ENCODE data around the gene DENND2C. TPM values are rescaled to one million over a fixed set of nuclear protein-coding genes. Genes with fewer than 3 reads are reported as not detected.

The DENND2C gene
- total RNA-seq, 1 experiment from 2014 or later, result 3.6 TPM

- Mint-ChIP-seq H3K4me1 (no peaks in the 10 kb centered on the region), H3K27ac (no peak overlapping the region), H3K27me3 (ENCODE audit: low read depth) (peaks cover 22% of the 10 kb centered on the region), H3K36me3 (ENCODE audit: insufficient read depth in 1 of 3, low read depth in 3 of 3) (no peaks in the 10 kb centered on the region), H3K4me3 (no peak overlapping the region), H3K9me3 (no peaks in the 10 kb centered on the region)
- Histone ChIP-seq H2BK120ac (ENCODE audit: low read depth, low read length, poor library complexity, severe bottlenecking) (no peak overlapping the region), H3K9ac (ENCODE audit: extremely low read depth, insufficient read length, low read length) (no peak overlapping the region), H2AK5ac (ENCODE audit: insufficient read length, low read length) (no peak overlapping the region), H4K91ac (ENCODE audit: insufficient read length, low read depth, low read length) (no peak overlapping the region), H2BK15ac (ENCODE audit: low read depth, low read length) (no peak overlapping the region), H3K79me1 (ENCODE audit: insufficient read depth, low read depth, low read length, poor library complexity, severe bottlenecking) (no peaks in the 10 kb centered on the region), H3K14ac (ENCODE audit: insufficient read depth, low read length) (no peak overlapping the region), H3T11ph (ENCODE audit: low read length) (no peak overlapping the region), H3K79me2 (ENCODE audit: insufficient read depth, low read length) (no peaks in the 10 kb centered on the region), H2BK12ac (ENCODE audit: insufficient read length, low read depth, low read length) (no peak overlapping the region), H3K27me3 (ENCODE audit: insufficient read depth, low read length) (no peaks in the 10 kb centered on the region), H3K9me3 (ENCODE audit: control insufficient read depth, low read depth, low read length) (no peaks in the 10 kb centered on the region), H3K4me2 (ENCODE audit: insufficient read depth, insufficient read length, low read length) (no peak overlapping the region), H4K5ac (ENCODE audit: insufficient read length, low read depth, low read length) (no peak overlapping the region), H2BK20ac (ENCODE audit: low read depth, low read length, poor library complexity, severe bottlenecking) (no peak overlapping the region), H3K23ac (ENCODE audit: insufficient read length, low read depth, low read length) (no peak overlapping the region), H3K27ac (ENCODE audit: insufficient read length, low read depth, low read length) (no peak overlapping the region), H2AFZ (ENCODE audit: low read length) (no peak overlapping the region), H3K23me2 (ENCODE audit: insufficient read length, low read depth, low read length, poor library complexity, severe bottlenecking) (no peaks in the 10 kb centered on the region), H3K18ac (ENCODE audit: insufficient read length, low read depth, low read length) (no peak overlapping the region), H4K20me1 (ENCODE audit: control insufficient read depth, insufficient read depth, insufficient read length) (no peaks in the 10 kb centered on the region), H4K8ac (replicated peaks; ENCODE audit: insufficient read length, low read depth, low read length) (no peak overlapping the region), H3K4me1 (ENCODE audit: insufficient read depth, low read length) (no peaks in the 10 kb centered on the region), H3K56ac (ENCODE audit: insufficient read length, low read depth, low read length) (no peak overlapping the region), H2BK5ac (ENCODE audit: insufficient read length, low read length) (no peak overlapping the region), H3K4ac (ENCODE audit: low read depth, low read length) (no peak overlapping the region)
- no peak for TF ChIP-seq CTCF (conservative IDR thresholded peaks at IDR 0.05)
- DNase-seq, result no peak
- no CpG with 5 or more reads among the region's 4 CpGs for WGBS (ENCODE audit: extremely low coverage, insufficient read length, low lambda C conversion rate)
Observed at GRCh38 chr1:114688526-114688925, 18.7 kb upstream of the DENND2C start.
